HG03025 (cell line): ENCODE measurements around the gene SNX20.

ENCODE experiments used
- ATAC-seq: cut with Tn5 transposase; IDR thresholded peaks from one replicate; pipeline ENCODE4 v1.9.1; 2021; ENCODE audit warnings: mild to moderate bottlenecking, moderate library complexity; ENCODE audit not compliant: unreplicated experiment, low FRiP score

Gene SNX20

DNA sequence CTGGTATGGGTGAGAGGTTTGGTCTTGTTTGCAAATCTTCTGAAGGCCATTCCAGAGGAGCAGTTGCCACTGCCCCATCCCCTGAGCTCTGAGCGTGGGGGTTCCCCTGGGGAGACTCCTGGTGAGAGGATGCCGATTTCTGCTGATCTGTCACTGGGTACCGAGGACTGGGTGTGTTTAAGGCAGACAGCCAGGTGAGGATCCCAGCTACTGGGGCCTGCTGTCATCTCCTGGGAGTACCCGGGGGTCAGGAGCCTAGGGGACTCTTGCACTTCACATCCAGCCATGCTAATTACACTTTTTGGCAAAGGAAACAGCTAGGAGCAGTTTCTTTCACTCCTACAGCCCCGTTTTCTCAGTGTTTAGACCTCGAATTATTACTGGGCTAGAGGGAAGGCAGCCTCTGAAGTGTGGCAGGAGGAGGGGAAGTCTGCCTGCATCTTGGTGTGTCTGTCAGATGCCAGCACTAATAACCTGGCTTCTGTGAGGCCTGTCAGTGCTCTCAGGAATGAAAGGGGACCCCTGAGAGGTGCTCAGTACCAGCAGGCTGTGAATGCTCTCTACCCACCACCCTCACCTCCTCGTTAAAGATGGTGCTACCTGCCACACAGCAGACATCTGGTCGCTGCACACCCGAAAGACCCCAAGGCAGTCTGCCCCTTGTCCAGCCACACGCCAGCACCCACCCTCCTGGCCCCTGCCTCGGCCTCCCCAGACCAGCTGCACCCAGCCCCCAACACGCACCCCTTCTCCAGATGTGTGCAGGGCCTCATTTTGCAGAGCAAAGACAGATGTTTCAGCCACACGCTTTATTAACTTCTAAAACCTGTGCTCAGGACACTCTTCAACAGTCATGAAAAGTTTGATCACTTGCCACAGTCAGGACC lies 43.2 kb downstream of the SNX20 start:
- no peak for ATAC-seq

- ATAC-seq = no peak
These were observed 44.2 kb downstream of the SNX20 start for GRCh38 chr16:50636753-50637374.

DNA sequence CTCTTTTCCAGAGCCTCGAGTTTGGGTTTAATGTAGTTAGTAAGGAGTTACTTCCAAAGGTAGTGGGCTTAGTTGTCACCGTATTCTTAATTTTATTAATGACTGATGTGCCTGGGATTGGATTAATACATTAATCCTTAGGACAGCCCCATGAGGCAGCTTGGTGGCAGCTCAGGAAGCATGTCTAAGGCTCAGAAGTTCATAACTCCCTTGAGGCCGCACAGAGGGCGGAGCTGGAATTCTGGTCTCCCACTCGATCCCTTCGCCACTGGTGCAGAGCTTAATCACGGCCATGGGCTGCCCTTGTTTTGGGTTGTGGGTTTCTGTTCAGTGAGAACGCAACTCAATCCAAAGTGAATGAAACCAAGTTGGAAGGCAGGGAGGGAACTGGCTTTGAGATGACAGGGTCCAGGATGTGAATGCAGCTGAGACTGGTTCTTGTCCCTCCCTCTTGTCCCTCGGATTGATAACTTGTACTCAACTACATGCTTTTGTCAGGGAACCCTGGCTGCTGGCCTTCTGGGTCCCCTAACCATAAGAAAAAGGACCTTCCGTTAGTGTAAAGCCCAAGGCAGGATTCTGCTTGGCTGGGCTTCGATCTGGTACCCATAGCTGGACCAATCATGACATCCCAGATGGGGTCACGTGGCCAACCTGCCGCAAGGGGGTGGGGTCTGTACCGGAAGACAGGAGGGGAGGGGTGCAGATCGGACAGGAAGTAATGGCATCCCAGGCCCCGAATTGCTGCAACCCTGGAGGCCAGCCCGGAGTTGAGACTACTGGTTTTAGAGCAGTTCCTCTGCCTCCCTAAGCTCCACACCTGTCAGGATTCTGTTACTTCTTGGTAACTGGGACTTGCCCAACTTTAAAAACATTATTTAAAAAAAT lies 45.4 kb downstream of the SNX20 start:
- ATAC-seq = no peak

DNA sequence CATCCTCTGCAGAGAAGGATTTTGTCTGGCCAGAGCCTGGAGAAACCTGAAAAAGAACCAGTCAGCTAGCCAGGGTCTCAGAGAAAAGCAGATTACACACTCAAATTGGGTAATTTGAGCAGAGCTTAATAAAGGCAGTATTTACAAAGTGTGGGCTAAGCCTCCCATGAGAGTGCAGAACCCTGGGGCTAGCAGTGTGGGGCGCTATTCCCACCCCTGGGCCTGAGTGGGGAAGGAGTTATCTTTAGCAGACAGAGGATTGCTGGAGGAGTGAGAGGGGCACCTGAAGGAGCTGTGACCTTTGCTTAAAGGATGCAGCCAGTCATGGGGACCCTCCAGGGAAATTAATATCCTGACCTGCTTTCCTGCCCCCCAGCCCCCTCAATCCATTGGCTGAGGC lies 46.2 kb downstream of the SNX20 start:
- no peak for ATAC-seq

GRCh38 chr16:50634090-50634489 lies 47.0 kb downstream of the SNX20 start:
- no peak for ATAC-seq

GRCh38 chr16:50632927-50633800 lies 47.9 kb downstream of the SNX20 start:
- no peak for ATAC-seq

DNA sequence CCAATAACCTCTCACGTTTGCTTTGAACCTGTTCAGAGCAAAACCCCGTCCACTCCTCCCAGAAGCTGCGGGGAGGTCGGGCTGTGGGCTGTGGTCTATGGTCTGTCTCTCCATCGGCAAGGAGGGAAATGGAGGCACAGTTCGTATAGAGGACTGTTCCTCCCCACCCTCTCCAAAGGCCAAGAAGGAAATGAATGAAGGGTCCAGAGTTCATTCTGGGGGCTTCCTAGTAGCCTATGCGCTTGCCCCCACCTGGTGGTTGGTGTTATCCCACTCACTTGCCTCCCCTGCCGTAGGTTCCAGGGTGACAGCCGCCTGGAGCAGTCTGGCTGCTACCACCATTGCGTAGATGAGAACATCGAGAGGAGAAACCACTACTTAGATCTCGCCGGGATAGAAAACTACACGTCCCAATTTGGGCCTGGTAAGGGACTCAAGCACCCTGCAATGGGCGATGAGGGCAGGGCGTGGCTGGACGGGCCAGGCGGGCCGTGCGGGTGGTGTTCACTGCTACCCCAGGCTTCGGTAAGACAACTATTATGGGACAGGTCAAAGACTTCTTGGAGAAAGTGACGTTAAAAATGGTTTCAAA lies 49.0 kb downstream of the SNX20 start:
- no peak for ATAC-seq

GRCh38 chr16:50631249-50631984 lies 49.7 kb downstream of the SNX20 start:
- no peak for ATAC-seq

GRCh38 chr16:50630394-50631020 lies 50.6 kb downstream of the SNX20 start:
- ATAC-seq = no peak

DNA sequence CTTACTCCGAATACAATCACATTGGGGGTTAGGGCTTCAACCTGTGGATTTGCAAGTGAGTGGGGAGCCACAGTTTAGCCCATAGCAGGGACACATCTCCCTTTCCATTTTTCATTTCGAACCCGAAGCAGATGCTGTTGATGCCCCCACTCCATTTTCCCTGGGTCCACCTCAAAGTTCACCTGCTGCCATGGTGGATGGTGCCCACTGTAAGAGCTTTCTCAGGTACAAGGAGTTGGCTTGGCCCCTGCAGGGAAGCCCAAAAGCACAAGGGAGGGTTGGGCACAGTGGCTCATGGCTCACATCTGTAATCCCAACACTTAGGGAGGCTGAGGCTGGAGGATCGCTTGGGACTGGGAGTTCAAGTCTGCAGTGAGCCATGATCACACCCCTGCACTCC lies 51.8 kb downstream of the SNX20 start:
- ATAC-seq = no peak

- no peak for ATAC-seq
These were observed 52.8 kb downstream of the SNX20 start for GRCh38 chr16:50628156-50628802.

- ATAC-seq = no peak
These were observed 53.7 kb downstream of the SNX20 start for GRCh38 chr16:50627419-50627818.

DNA sequence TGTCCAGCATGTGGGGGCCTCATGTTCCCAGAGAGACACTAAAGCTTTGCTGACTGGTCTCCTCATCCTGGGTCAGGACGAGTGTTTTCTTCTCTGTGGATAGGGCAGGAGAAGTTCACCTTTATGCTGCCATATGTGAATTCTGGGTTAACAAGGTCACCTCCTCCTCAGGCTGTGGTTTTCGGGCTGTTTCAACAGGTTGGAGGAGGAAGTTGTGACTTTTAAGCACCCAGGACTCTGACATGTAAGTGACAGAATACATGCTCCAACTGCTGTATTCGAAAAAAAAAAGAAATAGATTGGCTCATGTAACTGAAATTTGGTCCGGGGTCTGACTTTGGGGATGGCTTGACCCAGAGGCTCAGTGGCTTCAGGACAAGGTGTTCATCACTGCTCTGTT lies 54.2 kb downstream of the SNX20 start:
- ATAC-seq = no peak

GRCh38 chr16:50625374-50625773 lies 55.7 kb downstream of the SNX20 start:
- ATAC-seq = no peak

- no peak for ATAC-seq
These were observed 56.6 kb downstream of the SNX20 start for GRCh38 chr16:50624449-50624970.

DNA sequence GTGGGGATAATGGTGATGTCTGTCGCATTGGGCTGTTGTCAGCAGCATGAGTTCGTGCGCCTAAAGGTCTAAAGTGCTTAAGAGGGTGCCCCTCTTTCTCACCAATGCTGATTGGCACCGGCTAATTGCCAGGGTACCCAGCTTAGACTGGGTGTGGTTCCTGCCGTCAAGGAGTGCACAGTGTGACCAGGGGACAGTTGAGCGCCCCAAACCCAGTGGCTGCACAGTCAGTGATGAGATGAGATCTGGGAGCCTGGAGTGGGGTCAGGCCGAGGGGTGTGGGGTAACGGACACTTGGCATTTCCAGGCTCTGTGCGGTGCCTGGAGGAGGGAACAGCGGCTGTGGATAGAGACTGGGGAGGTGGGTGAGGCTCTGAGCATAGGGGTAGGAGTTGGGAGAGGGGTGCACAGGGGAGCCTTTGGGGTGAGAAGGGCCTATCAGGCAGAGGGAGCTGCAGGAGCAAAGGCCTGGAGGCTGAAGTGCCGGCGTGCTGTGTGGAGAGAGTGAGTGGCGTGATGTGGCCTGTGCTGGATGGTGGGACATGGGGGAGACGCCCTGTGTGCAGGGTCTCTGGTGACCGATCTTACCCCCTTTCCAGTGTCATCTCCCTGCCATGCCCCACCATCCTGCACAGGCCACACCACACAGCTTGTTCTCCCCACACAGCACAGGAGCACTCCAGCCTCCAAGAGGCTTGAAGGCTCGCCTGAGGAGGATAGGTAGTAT lies 58.3 kb downstream of the SNX20 start:
- no peak for ATAC-seq

DNA sequence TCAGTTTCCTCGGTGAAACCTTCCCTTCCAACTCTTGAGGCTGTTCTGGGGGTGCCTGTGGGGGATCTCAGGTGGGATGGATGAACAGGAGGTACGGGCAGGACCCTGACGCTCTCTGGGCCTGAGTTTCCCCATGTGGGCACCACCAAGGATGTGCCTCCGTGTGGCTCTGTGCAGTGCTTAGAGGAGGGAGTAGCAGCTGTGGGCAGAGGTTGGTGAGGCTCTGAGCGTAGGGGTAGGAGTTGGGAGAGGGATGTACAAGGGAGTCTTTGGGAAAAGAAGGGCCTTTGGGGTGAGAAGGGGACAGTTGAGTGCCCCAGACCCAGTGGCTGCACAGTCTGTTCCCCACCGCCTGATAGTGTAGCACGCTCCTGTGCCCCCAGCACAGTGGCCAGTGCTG lies 59.1 kb downstream of the SNX20 start:
- no peak for ATAC-seq
